Stimulated activated CD4-positive, alpha-beta T cell treated with anti-CD3 and anti-CD28 coated beads, Interleukin-1b, Interleukin-23, amount 100 ng/mL, for 24 hours (primary cell): ENCODE data around the gene FIS1.

Experiments used
- DNase-seq, 4 experiments: peaks; one replicate each; pipeline ENCODE4 v3.0.0-alpha.2; 2020; ENCODE audit warnings: low read depth in 4 of 4, low spot score in 1 of 4

FIS1 gene

DNA sequence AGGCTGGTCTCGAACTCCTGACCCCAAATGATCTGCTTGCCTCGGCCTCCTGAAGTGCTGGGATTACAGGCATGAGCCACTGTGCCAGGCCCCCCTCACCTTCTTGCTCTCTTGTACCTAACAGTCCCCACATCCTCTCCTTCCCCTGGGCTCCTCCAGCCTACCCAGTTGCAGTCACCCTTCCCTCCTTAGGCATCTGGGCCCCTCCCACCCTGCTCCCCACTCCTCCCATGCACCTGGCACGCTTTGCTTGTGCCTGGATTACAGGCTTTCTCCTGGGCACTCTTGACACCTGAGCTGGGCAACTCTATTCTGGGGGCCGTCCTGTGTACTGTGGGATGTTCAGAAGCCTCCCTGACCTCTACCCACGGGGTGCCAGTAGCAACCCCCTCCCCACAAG is 10.2 kb downstream of the FIS1 start:
- DNase-seq = no peak

DNA sequence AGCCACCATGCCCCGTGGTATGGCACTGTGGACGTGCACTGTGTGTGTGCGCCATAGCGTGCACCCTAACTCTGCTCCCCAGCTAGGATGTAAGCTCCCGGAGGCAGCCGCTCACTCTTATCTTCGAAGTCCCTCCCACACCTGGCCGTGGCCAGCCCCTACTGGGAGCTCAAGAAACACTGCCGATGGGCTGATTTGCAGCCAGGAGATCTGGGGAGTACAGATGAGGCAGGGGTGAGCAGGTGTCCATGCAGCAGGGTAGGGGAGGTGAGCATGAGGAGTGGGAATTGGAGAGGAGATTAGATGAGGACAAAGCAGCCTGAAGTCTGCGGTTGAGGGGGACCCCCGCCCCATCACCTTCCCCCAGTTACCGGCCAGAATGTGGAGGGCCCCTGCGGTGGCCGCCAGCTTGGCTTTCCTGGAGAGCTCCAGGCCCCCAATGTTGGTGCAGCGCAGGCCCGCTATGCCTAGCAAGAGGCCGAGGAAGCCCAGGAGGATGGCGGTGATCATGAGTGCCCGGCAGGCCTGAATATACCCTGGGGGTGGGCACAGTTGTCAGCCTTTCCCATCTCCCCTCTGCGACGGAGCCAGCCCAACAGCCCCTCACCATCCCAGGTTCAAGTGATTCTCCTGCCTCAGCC is 10.9 kb downstream of the FIS1 start:
- DNase-seq = no peak

DNA sequence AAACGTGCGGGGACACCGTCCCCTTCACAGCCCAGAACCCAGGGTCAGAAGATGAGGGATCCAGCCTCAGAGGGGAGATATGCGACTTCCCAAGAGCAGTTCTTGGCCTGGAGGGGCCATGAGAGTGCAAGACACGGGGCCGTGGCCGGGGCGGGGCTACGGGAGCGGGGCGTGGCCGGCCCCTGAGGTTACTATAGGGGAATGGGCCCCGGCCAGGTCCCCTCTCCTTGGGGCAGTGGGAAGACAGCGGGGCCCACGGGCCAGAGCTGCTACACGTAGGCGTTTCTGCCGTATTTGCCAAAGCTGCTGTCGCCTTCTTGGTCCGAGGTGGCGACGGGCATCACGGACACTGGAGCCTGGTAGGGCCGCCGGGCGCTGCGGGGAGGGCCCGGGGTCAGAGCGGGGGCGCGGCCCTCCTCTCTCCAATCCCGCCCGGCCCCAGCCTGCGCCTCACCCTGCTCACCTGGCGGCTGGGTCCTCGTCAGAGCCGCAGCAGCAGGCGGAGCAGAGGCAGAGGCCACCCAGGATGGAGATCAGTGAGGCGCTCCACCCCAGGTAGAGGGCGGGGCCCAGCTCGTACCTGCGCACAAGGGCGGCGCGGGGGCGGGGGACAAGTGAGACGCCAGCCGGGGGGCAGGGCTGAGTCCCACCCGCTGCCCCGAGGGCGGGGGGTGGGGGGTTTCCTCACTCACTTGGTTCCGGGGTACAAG is 12.6 kb downstream of the FIS1 start:
- no peak for DNase-seq

DNA sequence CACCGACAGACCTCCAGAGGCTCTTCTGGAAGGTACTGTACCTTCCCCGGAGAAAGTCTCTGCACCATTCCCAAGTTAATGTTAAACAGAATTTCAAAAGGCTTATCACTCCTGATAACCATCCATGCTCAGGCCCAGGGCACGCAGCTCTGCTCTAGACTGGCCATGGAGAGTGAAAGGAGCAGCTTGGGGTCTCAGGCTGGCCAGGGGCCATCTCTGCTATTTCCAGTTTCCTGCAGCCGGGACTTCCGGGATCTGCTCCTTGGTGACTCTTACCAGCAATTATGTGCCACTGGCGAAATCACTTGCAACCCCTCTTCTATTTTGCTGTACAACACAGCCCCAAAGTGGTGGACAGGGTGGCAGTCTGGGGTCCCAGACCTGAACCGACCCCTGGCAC is 13.2 kb downstream of the FIS1 start:
- DNase-seq = no peak

DNA sequence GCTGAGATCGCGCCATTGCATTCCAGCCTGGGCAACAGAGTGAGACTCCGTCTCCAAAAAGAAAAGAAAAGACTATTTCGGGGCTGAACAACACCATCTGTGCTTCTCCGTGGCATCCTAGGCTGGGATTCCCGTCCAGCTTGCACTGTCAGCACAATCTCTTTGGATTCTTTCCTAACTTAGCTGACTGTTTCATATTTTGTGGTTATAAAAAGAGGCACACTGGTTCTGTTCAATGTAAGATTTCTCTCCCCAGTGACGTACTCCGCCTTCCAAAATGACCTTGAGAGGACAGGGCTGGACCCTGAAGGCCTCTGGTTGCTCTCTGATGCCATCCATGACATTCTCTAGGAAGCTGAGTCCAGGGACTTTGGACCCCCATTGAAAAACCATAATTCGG is 18.2 kb downstream of the FIS1 start:
- no peak for DNase-seq

DNA sequence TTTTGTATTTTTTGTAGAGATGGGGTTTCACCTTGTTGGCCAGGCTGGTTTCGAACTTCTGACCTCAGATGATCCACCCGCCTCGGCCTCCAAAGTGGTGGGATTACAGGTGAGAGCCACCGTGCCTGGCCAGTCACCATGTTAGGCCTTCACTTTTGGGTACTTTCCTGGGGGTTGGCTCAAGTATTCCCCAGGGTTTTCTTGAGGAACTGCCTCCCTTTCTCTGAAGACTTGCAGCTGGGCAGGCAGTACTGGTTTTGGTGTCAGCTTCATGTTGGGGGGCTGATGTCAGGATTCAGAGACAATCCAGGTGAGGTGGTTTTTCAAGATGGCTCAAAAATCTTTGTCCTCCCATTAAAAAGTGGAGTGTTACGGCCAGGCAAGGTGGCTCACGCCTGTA is 19.2 kb downstream of the FIS1 start:
- DNase-seq = no peak

DNA sequence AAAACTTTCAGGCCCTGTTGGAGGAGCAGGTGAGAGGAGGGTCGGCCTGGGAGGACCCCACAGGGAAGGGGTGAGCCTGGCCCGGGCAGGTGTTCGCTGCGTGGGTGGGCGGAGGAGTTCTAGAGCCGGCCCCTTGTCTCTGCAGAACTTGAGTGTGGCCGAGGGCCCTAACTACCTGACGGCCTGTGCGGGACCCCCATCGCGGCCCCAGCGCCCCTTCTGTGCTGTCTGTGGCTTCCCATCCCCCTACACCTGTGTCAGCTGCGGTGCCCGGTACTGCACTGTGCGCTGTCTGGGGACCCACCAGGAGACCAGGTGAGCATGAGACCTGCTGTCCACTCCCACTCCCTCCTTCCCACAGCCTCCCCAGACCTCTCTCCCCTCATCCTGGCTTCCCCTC is 21.4 kb downstream of the FIS1 start:
- DNase-seq = no peak

DNA sequence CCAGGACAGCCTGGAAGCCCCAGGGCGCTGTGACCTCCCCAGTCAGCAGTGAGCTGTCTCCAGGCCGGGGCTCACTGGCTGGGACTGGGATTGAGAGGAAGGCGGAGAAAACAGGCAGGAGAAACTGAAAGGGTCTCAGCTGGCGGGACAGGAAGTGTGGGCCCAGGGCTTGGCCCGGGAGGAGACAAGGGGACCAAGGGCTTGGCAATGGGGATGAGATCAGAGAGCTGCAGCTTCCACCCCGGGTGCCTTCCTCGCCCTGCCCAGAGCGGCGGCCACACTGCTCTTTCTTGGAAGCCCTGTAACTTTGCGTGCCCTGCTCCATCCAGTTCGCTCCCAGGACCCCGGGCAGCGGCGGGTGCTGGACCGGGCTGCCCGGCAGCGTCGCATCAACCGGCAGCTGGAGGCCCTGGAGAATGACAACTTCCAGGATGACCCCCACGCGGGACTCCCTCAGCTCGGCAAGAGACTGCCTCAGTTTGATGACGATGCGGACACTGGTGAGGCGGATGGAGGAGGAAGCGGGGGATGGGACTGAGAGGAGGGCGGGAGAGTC is 22.5 kb downstream of the FIS1 start:
- DNase-seq = no peak

DNA sequence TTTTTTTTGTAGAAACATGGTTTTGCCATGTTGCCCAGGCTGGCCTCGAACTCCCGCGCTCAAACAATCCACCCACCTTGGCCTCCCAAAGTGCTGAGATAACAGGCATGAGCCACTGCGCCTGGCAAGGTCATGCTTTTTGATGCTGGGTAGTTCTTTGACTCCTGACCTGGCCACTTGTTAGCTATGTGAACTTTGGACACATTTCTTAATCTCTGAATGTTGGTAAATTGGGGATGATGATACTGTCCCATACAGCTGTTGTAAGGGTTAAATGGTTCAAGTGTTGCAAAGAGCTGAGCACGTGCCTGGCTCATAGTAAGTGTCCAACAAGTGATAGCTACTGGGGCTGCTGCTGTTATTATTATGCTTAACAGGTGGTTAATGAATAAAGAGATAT is 24.6 kb downstream of the FIS1 start:
- DNase-seq = no peak

DNA sequence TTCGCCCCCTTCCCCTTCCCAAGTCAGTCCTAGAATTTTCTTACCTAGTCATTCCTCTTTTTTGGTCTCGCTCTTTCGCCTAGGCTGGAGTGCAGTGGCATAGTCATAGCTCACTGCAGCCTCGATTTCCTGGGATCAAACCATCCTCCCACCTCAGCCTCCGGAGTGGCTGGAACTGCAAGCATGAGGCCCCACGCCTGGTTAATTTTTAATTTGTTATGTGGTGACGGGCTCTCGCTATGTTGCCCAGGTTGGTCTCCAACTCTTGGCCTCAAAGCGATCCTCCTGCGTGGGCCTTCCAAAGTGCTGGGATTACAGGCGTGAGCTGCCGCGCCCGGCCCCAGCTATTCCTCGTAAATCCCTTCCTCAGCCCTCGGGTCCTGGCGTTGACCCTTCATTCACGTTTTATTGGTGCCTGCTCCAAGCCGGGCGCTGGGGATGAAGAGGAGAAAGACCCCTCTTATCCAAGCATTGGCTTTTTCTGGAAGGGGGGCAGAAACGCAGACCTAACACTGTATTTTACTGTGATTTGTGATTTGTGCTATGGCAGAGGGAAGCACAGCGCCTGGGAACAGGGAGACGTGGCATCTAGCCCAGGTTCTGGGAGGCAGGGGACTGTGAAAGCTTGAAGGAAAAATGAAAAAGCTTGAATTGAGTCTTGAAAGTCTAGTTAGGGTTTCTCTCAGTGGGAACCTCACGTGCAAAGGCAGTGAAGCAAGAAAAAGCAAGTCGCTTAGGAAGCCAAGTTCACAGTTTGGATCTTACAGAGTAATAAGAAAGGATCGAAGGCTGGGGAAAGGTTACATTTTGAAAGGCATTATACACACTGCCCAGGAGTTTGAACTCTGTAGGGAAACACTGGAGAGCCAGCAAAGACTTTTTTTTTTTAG is 26.4 kb downstream of the FIS1 start:
- no peak for DNase-seq

DNA sequence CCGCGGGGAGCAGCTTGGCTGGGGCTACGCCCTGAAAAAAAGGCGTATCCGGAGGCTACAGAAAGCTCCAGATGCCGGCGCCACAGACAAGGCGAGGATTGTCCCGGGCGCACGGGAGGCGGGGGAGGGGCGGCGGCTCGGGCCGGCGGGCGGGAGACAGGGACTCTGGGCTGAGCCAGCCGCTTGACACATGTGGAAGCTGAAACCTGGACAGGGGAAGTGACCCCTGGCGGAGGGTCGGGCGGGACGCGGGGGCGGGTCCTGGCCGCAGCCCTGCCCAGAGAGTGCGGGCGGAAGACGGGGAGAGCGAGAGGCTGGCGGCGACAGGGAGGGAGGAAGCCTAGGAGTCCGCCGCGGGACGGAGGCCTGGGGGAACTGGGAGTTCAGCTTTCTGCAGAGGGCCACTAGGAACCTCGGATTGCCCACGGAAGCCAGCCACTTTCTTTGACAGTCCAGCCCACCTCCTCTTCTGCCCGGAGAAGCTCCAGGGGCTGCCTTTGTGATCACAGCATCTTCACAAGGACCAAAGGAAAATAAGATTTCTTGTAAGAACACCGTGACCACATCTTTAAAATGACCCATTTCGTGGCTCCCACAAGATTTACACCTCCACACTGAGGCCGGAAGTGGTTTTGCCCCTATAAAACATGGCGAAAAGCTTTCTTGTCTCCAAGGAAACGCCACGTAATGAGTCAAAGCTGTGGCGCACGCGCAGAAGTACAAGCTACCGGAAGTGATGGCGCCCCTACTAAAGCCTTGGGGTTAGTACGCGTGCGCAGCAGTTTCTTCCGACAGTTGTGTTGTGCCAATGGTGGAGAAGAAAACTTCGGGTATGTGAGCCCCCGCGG is 27.3 kb downstream of the FIS1 start, which contains the start of the genes PLOD3 and ZNHIT1:
Gene PLOD3 (minus strand): TSS at position 194 of the 848 bp plus-strand sequence. CDS start 307 bp downstream, outside the sequence.
Gene ZNHIT1 (plus strand): TSS at position 778 of the 848 bp plus-strand sequence. CDS start 31 bp downstream, at position 809.
- DNase-seq = peak; percentile 88 to 96 (median 92)

DNA sequence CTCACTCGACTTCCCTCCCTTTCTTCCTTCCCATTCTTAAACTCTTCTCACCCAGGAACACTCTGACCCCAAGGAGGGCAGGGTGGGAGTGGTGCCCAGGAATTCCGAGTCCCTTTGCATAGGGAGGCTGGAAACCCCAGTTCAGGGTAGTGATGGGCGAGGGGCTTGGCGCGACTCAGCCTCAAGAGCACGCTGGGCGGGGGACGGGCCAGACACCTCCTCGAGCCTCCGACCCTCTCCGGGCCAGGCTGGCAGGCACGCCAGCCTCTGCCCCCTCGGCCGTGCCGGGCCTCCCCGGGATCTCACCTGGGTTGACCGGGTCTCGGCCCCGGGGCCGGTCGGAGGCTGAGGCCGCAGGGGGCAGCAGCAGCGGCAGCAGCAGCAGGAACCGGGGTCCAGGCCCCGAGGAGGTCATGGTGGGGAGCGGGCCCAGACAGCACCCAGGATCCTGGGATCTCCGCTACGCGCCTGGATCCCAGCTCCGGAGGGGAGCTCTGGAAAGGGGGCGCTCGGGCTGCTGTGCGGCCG is 28.0 kb downstream of the FIS1 start:
- no peak for DNase-seq

DNA sequence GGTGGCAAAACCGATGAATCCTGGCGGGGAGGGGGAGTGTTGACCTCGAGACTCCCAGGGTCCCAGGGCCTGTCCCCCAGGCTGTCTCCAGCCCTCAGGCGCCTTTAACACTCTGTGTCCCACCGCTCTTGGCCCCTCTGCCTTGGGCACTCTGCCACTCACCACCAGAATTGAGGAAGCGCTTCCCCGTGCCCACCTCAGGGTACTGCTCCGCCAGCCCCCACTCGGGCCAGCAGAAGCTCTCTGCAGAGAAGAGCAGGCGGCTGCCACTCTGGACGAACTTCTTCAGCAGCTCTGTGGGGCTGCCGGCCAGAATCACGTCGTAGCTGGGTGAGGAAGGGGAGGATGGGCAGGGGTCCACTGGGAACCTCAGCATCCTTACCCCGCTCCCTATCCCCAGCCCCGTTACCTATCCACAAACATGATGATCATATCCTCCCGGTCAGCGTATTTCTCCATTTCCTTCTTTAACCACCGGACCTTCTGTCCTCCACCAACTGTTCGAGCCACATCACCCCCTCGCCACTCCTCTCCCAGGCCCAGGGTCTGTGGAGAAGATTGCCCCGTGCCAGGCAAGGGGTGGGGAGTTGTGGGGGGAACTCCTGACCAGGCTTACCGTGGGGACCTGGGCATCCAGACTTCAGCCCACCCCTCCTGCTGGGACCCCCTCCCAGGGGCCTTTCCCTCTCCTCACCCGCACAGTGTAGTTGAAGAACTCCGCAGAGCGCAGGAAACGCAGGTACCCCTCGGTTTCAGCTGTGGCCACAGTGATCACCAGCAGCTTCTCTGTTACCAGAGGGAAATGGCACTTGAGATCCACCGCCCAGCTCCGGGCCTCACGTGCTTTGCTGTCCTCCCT is 28.7 kb downstream of the FIS1 start:
- no peak for DNase-seq

DNA sequence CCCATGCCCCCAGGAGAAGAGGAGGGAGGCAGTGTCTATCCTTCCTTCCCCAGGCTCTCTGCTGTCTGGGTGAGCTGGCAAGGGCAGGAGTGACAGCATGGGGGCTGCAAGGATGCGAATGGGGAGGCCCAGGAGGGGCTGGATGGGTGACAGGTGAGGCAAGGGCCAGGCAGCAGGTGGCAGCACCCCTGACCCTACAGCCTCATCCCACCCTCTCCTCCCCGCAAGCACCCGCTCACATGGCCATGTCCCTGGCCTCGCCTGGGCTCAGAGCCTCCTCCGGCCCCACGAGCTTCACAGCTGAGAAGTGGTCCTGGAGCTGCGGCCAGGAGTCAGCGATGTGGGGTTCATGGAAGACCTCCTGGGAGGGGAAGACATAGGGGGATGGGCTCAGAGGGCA is 32.9 kb downstream of the FIS1 start:
- DNase-seq = no peak

DNA sequence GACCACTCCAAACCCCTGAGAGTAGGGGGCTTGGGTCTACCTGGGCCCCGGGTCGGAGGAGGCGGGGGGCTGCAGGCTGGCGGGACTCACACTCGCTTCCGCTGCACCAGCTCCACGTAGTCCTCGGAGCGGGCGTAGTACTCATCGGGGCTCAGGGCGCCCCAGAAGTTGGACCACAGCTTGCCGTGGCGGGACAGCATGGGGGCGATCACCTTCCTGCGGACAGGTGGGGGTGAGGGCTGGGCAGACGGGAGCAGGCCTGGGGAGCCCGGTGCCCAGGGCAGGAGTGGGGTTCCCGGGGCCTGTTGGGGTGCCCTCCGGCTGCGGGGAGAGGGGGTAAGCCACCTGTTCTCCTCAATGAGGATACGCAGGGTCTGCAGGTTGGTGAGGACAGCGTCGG is 33.4 kb downstream of the FIS1 start:
- DNase-seq = no peak

DNA sequence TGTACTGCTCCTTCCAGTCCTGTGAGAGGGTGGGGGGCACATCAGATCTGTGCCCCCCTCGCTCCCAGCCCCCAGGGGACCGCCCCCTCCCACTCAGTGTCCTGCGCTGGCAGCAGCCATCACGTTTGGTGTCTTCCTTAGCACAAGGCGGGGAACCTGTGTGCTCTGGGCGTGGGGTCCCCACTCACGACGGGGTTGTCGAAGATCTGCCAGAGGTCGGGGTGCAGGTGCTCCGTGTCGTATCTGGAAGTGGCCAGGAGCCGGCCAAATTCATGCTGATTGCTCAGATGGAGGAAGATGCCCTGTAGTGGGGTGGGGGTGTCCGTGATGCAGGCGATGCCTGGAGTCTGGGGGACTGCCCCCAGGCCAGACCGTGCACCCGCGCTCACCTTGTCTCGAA is 34.7 kb downstream of the FIS1 start:
- no peak for DNase-seq

DNA sequence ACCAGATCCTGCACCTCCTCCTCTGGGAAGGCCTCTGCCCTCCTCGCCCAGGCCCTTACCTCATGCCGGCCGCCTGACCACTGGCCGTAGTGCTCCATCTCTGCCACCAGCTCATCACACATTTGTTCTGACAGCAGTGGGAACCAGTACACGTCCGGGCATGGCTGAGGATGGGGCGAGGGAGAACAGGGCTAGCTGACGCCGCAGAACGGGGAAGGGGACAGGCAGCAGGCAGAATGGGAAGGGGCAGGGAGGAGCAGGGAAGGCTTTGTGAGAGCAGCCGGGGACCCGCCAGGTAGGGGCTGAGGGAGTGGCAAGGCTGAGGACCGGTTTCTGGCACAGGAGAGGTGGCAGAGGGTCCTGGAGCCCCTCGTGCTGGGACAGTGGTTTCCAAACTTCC is 36.1 kb downstream of the FIS1 start:
- no peak for DNase-seq

DNA sequence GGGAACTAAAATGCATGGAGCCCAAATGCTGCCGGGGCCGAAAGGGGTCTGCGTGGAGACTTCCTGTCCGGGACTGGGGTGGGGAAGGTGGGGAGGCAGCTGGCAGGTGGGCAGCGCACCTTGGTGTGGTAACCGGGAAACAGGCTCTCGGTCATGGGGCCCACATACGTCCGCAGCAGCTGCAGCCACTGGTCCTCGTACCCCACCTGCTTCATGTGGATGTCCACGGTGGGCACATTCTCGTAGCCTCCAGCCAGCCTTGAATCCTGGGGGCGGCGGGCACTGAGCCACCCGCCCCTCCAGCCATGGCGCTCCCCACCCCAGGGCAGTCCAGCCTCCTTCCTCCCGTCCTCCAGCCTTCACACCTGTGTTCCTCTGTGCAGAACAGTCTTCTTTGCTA is 37.4 kb downstream of the FIS1 start:
- DNase-seq = no peak

DNA sequence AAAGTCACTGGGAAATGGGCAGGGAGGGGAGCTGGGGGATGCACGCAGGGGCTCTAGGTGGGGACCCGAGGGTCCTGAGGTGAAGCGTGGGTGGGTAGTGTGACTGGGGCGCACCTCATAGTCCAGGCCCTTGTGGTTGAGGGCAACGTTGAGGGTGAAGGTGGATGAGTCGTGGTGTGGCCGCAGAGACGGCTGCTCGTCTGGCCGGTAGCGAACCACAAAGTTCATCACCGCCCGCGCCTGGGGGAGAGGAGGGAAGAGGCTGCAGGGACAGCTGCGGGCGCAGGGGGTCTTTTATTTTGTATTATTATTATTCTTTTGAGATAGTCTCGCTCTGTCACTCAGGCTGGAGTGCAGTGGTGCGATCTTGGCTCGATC is 38.2 kb downstream of the FIS1 start:
- DNase-seq = no peak
